ENCODE results near the gene DDX11.
"Not testable (repeated sequence)": the region's sequence is repeated elsewhere in the genome, so short reads cannot be mapped to it uniquely, and the experiment has no call there.

DNA sequence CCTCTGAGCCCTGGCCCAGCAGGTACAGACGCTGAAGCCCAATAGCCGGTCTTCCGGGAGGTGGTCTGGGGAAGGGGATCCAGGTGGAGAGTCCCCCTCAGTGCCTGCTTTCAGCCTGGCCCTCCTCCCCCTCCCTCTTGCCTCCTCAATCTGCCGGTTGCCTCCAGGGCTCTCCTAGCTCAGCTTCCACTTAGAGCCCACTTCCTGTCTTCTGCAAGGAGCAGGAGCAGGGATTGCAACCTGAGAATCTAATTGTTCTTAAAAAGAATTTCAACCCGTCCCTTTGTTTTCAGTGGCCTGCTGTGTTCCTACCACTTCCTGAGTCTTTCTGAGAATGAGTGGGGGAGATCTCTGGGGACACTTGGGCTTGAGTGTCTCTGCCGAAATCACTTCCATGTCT lies 6.6 kb downstream of the DDX11 start:
- TF ChIP-seq EZH2 (IDR thresholded peaks at IDR 0.05; ENCODE audit: borderline replicate concordance, low read length) = not testable (repeated sequence)
- TF ChIP-seq, protein P1, sequence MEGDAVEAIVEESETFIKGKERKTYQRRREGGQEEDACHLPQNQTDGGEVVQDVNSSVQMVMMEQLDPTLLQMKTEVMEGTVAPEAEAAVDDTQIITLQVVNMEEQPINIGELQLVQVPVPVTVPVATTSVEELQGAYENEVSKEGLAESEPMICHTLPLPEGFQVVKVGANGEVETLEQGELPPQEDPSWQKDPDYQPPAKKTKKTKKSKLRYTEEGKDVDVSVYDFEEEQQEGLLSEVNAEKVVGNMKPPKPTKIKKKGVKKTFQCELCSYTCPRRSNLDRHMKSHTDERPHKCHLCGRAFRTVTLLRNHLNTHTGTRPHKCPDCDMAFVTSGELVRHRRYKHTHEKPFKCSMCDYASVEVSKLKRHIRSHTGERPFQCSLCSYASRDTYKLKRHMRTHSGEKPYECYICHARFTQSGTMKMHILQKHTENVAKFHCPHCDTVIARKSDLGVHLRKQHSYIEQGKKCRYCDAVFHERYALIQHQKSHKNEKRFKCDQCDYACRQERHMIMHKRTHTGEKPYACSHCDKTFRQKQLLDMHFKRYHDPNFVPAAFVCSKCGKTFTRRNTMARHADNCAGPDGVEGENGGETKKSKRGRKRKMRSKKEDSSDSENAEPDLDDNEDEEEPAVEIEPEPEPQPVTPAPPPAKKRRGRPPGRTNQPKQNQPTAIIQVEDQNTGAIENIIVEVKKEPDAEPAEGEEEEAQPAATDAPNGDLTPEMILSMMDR (IDR thresholded peaks at IDR 0.05; ENCODE audit: low read length) = not testable (repeated sequence)

Data from OCI-LY1 (cell line).